A549 (cell line): ENCODE results near the gene KIFC1. TPM values are rescaled to one million over a fixed set of nuclear protein-coding genes. Genes with fewer than 3 reads are reported as not detected.

ENCODE experiments used
- ATAC-seq, 2 experiments: fragments of 200-7000 bp in 1 of 2; fragments of >200 bp in 1 of 2; cut with Nextera tagmentation in 1 of 2; cut with Tn5 transposase in 1 of 2; 3 replicates each; pipeline versions ENCODE4 v1.8.0 to v1.9.1; 2018 to 2020; ENCODE audit warnings: mild to moderate bottlenecking in 1 of 2, moderate library complexity in 1 of 2
- CTCF ChIA-PET: fragments of 300-600 bp; sonication (Branson Sonifier 250); formaldehyde crosslinking; extraction: SDS; loops from one replicate; lab custom pipeline; 2021; ENCODE audit warnings: antibody characterized with exemption, inconsistent platforms; lab: Yijun Ruan, JAX
- POLR2A ChIA-PET: fragments of 350-600 bp; formaldehyde crosslinking; extraction: SDS; loops from one replicate; lab custom pipeline; 2021; ENCODE audit warnings: antibody characterized with exemption, inconsistent platforms; lab: Yijun Ruan, JAX
- DNase-seq, 2 experiments: peaks; one replicate each; pipeline versions ENCODE4 v3.0.0 to v3.0.0-alpha.2; 2011 to 2016; ENCODE audit warnings: low read depth in 1 of 2, low spot score in 1 of 2
- FAIRE-seq: peaks from 2 replicates; lab custom pipeline; 2011; peaks lifted over from hg19 to GRCh38; lab: Jason Lieb, UNC
- H3K27ac ChIP-seq, 2 experiments: fragments of >200 bp; sonication (Bioruptor Twin); formaldehyde crosslinking; 3 replicates each; pipeline ENCODE4 v1.5.1; 2016 to 2017
- H3K4me1 ChIP-seq: fragments of >200 bp; sonication (Bioruptor Twin); formaldehyde crosslinking; 3 replicates; pipeline ENCODE4 v1.6.1; 2016
- H3K4me2 ChIP-seq: fragments of >200 bp; sonication (Bioruptor Twin); formaldehyde crosslinking; 3 replicates; pipeline ENCODE4 v1.6.1; 2016
- H3K4me3 ChIP-seq: fragments of >200 bp; sonication (Bioruptor Twin); formaldehyde crosslinking; 3 replicates; pipeline ENCODE4 v1.5.1; 2016
- H3K9me3 ChIP-seq: fragments of >200 bp; sonication (Bioruptor Twin); formaldehyde crosslinking; 3 replicates; pipeline ENCODE4 v1.6.1; 2016
- CBX2 ChIP-seq: fragments of 200-600 bp; sonication (generic); IDR thresholded peaks from 2 replicates; pipeline ENCODE4 v1.6.1; 2016; ENCODE audit warnings: low read depth, mild to moderate bottlenecking, borderline replicate concordance
- CHD2 ChIP-seq: fragments of 150-350 bp; IDR thresholded peaks from 2 replicates; pipeline ENCODE4 v1.6.1; 2014; ENCODE audit warnings: low read length; ENCODE audit not compliant: partially characterized antibody
- FOSL2 ChIP-seq, 2 experiments: fragments of 450-650 bp in 1 of 2; fragments of >200 bp in 1 of 2; sonication (Bioruptor Twin) in 1 of 2; formaldehyde crosslinking; IDR thresholded peaks; 2 replicates each; pipeline versions ENCODE4 v1.5.0 to v1.6.1; 2016 to 2020; ENCODE audit warnings: mild to moderate bottlenecking in 1 of 2, moderate library complexity in 1 of 2
- GATA3 ChIP-seq: IDR thresholded peaks from 2 replicates; pipeline ENCODE4 v1.6.1; 2012; ENCODE audit warnings: borderline replicate concordance
- MAFK ChIP-seq: fragments of 450-650 bp; IDR thresholded peaks from 2 replicates; pipeline ENCODE4 v1.6.1; 2014; ENCODE audit not compliant: partially characterized antibody
- MYC ChIP-seq: IDR thresholded peaks from 2 replicates; pipeline ENCODE4 v1.6.1; 2012; ENCODE audit warnings: mild to moderate bottlenecking, inconsistent platforms, low read length, improper control_type of control experiment, borderline replicate concordance
- ZFP36 ChIP-seq: fragments of 450-650 bp; IDR thresholded peaks from 2 replicates; pipeline ENCODE4 v1.6.1; 2014; ENCODE audit warnings: borderline replicate concordance; ENCODE audit not compliant: partially characterized antibody
- WGBS: methylation state at CpG from one replicate; pipeline ENCODE4 v1.1.6; 2017; ENCODE audit errors: missing lambda C conversion rate; 5-methylcytosine and 5-hydroxymethylcytosine counted together
- polyA plus RNA-seq, 4 experiments: library from polyadenylated mRNA; depleted of rRNA in 3 of 4; stranded (reverse); fragments of >200 nt; fragmentation: RNase III in 1 of 4; extraction: RNeasy Plus Mini Kit Qiagen cat#74134 plus additional on column Dnase treatment in 1 of 4; gene quantifications; 2 replicates in 3 of 4; 3 replicates in 1 of 4; pipeline ENCODE4 v1.2.3, GENCODE V29; 2011 to 2017
- TF ChIP-seq, protein P1 (sequence below): fragments of >200 bp; sonication (Bioruptor Twin); formaldehyde crosslinking; IDR thresholded peaks from 3 replicates; pipeline ENCODE4 v1.5.1; 2016
- TF ChIP-seq, protein P2 (sequence below): fragments of >200 bp; sonication (Bioruptor Twin); formaldehyde crosslinking; IDR thresholded peaks from 3 replicates; pipeline ENCODE4 v1.6.1; 2016

KIFC1 gene
- polyA plus RNA-seq, 2 of the 4 experiments (the other 2 are of a cell fraction): 23.9 to 30.5 TPM

- no peak overlapping the region for H3K4me3 ChIP-seq
- ATAC-seq (no peak), FAIRE-seq (no peak), DNase-seq (no peak)
- TF ChIP-seq, protein P1, sequence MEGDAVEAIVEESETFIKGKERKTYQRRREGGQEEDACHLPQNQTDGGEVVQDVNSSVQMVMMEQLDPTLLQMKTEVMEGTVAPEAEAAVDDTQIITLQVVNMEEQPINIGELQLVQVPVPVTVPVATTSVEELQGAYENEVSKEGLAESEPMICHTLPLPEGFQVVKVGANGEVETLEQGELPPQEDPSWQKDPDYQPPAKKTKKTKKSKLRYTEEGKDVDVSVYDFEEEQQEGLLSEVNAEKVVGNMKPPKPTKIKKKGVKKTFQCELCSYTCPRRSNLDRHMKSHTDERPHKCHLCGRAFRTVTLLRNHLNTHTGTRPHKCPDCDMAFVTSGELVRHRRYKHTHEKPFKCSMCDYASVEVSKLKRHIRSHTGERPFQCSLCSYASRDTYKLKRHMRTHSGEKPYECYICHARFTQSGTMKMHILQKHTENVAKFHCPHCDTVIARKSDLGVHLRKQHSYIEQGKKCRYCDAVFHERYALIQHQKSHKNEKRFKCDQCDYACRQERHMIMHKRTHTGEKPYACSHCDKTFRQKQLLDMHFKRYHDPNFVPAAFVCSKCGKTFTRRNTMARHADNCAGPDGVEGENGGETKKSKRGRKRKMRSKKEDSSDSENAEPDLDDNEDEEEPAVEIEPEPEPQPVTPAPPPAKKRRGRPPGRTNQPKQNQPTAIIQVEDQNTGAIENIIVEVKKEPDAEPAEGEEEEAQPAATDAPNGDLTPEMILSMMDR: peak; percentile 21; the same call in 1 of the 3 replicates
- TF ChIP-seq, protein P2, sequence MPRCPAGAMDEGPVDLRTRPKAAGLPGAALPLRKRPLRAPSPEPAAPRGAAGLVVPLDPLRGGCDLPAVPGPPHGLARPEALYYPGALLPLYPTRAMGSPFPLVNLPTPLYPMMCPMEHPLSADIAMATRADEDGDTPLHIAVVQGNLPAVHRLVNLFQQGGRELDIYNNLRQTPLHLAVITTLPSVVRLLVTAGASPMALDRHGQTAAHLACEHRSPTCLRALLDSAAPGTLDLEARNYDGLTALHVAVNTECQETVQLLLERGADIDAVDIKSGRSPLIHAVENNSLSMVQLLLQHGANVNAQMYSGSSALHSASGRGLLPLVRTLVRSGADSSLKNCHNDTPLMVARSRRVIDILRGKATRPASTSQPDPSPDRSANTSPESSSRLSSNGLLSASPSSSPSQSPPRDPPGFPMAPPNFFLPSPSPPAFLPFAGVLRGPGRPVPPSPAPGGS: no peak
- H3K4me2 ChIP-seq: no peak overlapping the region
- peak overlapping the region in 1 of 2 experiments; percentile 26; a peak in 1 of 6 replicates for H3K27ac ChIP-seq
- 81% methylated on average over 11 of the region's 12 CpGs for WGBS
- ChIA-PET POLR2A (no interaction called here), CTCF (interaction anchor here (1.7 kb wide), 1 partner anchor 10 kb away, joined by 6 read pairs; no protein-coding TSS in a partner anchor)
- H3K9me3 ChIP-seq: no peaks in the 10 kb centered on the region
- H3K4me1 ChIP-seq: peaks cover 39% of the 10 kb centered on the region
Observed at GRCh38 chr6:33414592-33415271, 23.1 kb downstream of the KIFC1 start.

DNA sequence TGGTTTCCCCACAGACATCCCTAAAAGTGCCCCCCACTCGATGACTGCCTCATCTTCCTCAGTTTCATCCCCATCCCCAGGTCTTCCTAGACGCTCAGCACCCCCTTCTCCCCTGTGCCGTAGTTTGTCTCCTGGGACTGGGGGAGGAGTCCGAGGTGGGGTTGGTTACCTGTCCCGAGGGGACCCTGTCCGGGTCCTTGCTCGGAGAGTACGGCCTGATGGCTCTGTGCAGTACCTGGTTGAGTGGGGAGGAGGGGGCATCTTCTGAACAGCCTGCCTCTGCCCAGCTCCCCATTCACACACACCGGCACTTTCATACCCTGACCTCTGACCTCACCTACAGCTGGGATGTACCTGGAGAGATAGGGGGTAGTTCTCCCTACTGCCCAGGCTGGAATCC, 24.2 kb downstream of the KIFC1 start:
- ChIA-PET POLR2A (interaction anchor here (0.6 kb wide), 1 partner anchor 140 kb away, joined by 3 read pairs; no protein-coding TSS in a partner anchor), CTCF (interaction anchor here (2.3 kb wide), 1 partner anchor 10 kb away, joined by 11 read pairs; no protein-coding TSS in a partner anchor)
- no peak for ATAC-seq
- WGBS: 88% methylated on average over 9 of the region's 9 CpGs
- 0 out of 6 replicates have a peak overlapping the region, but pooled peaks of 1 of the 2 experiments have one; percentile 22 for H3K27ac ChIP-seq
- no peak for FAIRE-seq
- TF ChIP-seq MYC (no peak), CHD2 (no peak), GATA3 (no peak), CBX2 (no peak), ZFP36 (no peak)
- TF ChIP-seq, protein P2: no peak
- TF ChIP-seq, protein P1: no peak
- no peaks in the 10 kb centered on the region for H3K9me3 ChIP-seq
- H3K4me1 ChIP-seq: peaks cover 42% of the 10 kb centered on the region
- peak overlapping the region; percentile 93; the same call in 2 of the 3 replicates for H3K4me2 ChIP-seq
- no peak overlapping the region for H3K4me3 ChIP-seq
- DNase-seq: no peak

GRCh38 chr6:33416386-33417127, 24.9 kb downstream of the KIFC1 start:
- no peak for ATAC-seq
- WGBS: 70% methylated on average over 12 of the region's 12 CpGs
- Histone ChIP-seq H3K4me3 (peak overlapping the region; percentile 63), H3K4me1 (peaks cover 41% of the 10 kb centered on the region), H3K4me2 (peak overlapping the region; percentile 93), H3K27ac (peak overlapping the region; percentile 86 to 95), H3K9me3 (no peaks in the 10 kb centered on the region)
- TF ChIP-seq FOSL2 (IDR thresholded peaks at IDR 0.05) (no peak), FOSL2 (CRISPR knock-in tag; IDR thresholded peaks at IDR 0.05) (no peak), MAFK (peak; percentile 57)
- ChIA-PET POLR2A (interaction anchor here (0.6 kb wide), 1 partner anchor 139 kb away, joined by 3 read pairs; no protein-coding TSS in a partner anchor), CTCF (interaction anchor here (1.1 to 2.3 kb wide), 2 partner anchors 9 to 22 kb away, joined by 3 to 11 read pairs; no protein-coding TSS in a partner anchor)
- no peak for DNase-seq
- no peak for FAIRE-seq
